ENCODE measurements around the gene GOLM1. TPM values are rescaled to one million over a fixed set of nuclear protein-coding genes. Genes with fewer than 3 reads are reported as not detected.

GOLM1 gene
- total and polyA plus RNA-seq, 2 donors (not counting 1 experiment from before 2014, with no cell fraction given), result 0.54 TPM; not detected in 1

GRCh38 chr9:86036555-86036954 lies 62.8 kb downstream of the GOLM1 start:
- Mint-ChIP-seq H3K27me3 (no peaks in the 10 kb centered on the region), H3K4me1 (no peaks in the 10 kb centered on the region), H3K9me3 (ENCODE audit: insufficient read depth) (no peaks in the 10 kb centered on the region), H3K27ac (no peak overlapping the region), H3K4me3 (no peak overlapping the region)
- TF ChIP-seq CTCF (IDR thresholded peaks at IDR 0.05) (no peak), EZH2 (IDR thresholded peaks at IDR 0.05; ENCODE audit: borderline replicate concordance, insufficient read depth, low read depth, low read length, poor library complexity, severe bottlenecking) (no peak)
- ATAC-seq (ENCODE audit: low read depth) (no peak), DNase-seq (no peak)
- Histone ChIP-seq H2AFZ (ENCODE audit: insufficient read depth, low read depth, low read length, poor library complexity, severe bottlenecking) (no peak overlapping the region), H3K9me3 (ENCODE audit: control extremely low read depth in 1 of 3, control insufficient read depth in 2 of 3, insufficient read depth in 1 of 3, low read length in 2 of 3) (no peaks in the 10 kb centered on the region), H3K36me3 (replicated peaks in 1 of 2; ENCODE audit: control extremely low read depth in 1 of 2, control insufficient read depth in 1 of 2, extremely low read depth in 1 of 2, insufficient read depth in 2 of 2, low read length in 1 of 2) (no peaks in the 10 kb centered on the region), H3K27ac (ENCODE audit: low read length in 2 of 2) (no peak overlapping the region), H4K20me1 (ENCODE audit: control insufficient read depth, insufficient read depth, low read length, poor library complexity, severe bottlenecking) (no peaks in the 10 kb centered on the region), H3K79me2 (ENCODE audit: control insufficient read depth, insufficient read depth, low read length) (no peaks in the 10 kb centered on the region), H3K4me2 (replicated peaks; ENCODE audit: low read depth, low read length, poor library complexity, severe bottlenecking) (no peak overlapping the region), H3K9ac (ENCODE audit: low read length) (no peak overlapping the region), H3K4me1 (ENCODE audit: control insufficient read depth in 2 of 2, insufficient read depth in 2 of 2, low read length in 2 of 2) (no peaks in the 10 kb centered on the region), H3K4me3 (ENCODE audit: control extremely low read depth in 1 of 5, extremely low read depth in 1 of 5, insufficient read depth in 1 of 5, low read depth in 2 of 5, low read length in 4 of 5) (no peak overlapping the region), H3K27me3 (replicated peaks in 1 of 4; ENCODE audit: control extremely low read depth in 1 of 4, control insufficient read depth in 3 of 4, insufficient read depth in 4 of 4, low read length in 3 of 4) (no peaks in the 10 kb centered on the region)
- CTCF ChIA-PET, result no interaction called here
- 100% methylated on average over 6 of the region's 9 CpGs for WGBS (ENCODE audit: insufficient coverage)
- intact Hi-C loops (cut with micrococcal nuclease), result no loop called here
- POLR2A ChIA-PET, result no interaction called here

GRCh38 chr9:86035827-86036440 lies 63.4 kb downstream of the GOLM1 start:
- Histone ChIP-seq H4K20me1 (ENCODE audit: control insufficient read depth, insufficient read depth, low read length, poor library complexity, severe bottlenecking) (no peaks in the 10 kb centered on the region), H3K27ac (ENCODE audit: low read length in 2 of 2) (no peak overlapping the region), H2AFZ (ENCODE audit: insufficient read depth, low read depth, low read length, poor library complexity, severe bottlenecking) (no peak overlapping the region), H3K36me3 (replicated peaks in 1 of 2; ENCODE audit: control extremely low read depth in 1 of 2, control insufficient read depth in 1 of 2, extremely low read depth in 1 of 2, insufficient read depth in 2 of 2, low read length in 1 of 2) (no peaks in the 10 kb centered on the region), H3K4me3 (ENCODE audit: control extremely low read depth in 1 of 5, extremely low read depth in 1 of 5, insufficient read depth in 1 of 5, low read depth in 2 of 5, low read length in 4 of 5) (no peak overlapping the region), H3K79me2 (ENCODE audit: control insufficient read depth, insufficient read depth, low read length) (no peaks in the 10 kb centered on the region), H3K9me3 (ENCODE audit: control extremely low read depth in 1 of 3, control insufficient read depth in 2 of 3, insufficient read depth in 1 of 3, low read length in 2 of 3) (no peaks in the 10 kb centered on the region), H3K27me3 (replicated peaks in 1 of 4; ENCODE audit: control extremely low read depth in 1 of 4, control insufficient read depth in 3 of 4, insufficient read depth in 4 of 4, low read length in 3 of 4) (no peaks in the 10 kb centered on the region), H3K9ac (ENCODE audit: low read length) (no peak overlapping the region), H3K4me2 (replicated peaks; ENCODE audit: low read depth, low read length, poor library complexity, severe bottlenecking) (no peak overlapping the region), H3K4me1 (ENCODE audit: control insufficient read depth in 2 of 2, insufficient read depth in 2 of 2, low read length in 2 of 2) (no peaks in the 10 kb centered on the region)
- TF ChIP-seq CTCF (IDR thresholded peaks at IDR 0.05) (no peak), EZH2 (IDR thresholded peaks at IDR 0.05; ENCODE audit: borderline replicate concordance, insufficient read depth, low read depth, low read length, poor library complexity, severe bottlenecking) (no peak)
- WGBS (ENCODE audit: insufficient coverage), result 92% methylated on average over 12 of the region's 15 CpGs
- ChIA-PET CTCF (no interaction called here), POLR2A (no interaction called here)
- no peak overlapping the region for H3K27ac Mint-ChIP-seq
- intact Hi-C loops (cut with micrococcal nuclease), result no loop called here
- no peaks in the 10 kb centered on the region for H3K27me3 Mint-ChIP-seq
- no peaks in the 10 kb centered on the region for H3K9me3 Mint-ChIP-seq (ENCODE audit: insufficient read depth)
- no peaks in the 10 kb centered on the region for H3K4me1 Mint-ChIP-seq
- no peak for ATAC-seq (ENCODE audit: low read depth)
- H3K4me3 Mint-ChIP-seq, result no peak overlapping the region
- DNase-seq, result no peak
